Right lobe of liver (tissue), 4 donors: ENCODE measurements around the gene CPD.

Experiments
- CTCF ChIP-seq, 4 donors: fragments of 200-600 bp in 3 of 4; fragments of 450-650 bp in 1 of 4; IDR thresholded peaks; one replicate each; pipeline versions ENCODE4 v1.5.1 to v1.8.0; 2016 to 2022; ENCODE audit warnings: antibody characterized with exemption in 4 of 4, mild to moderate bottlenecking in 2 of 4
- POLR2A ChIP-seq: fragments of 450-650 bp; IDR thresholded peaks from one replicate; pipeline ENCODE4 v1.6.1; 2017; ENCODE audit warnings: antibody characterized with exemption, mild to moderate bottlenecking
- donor health status: DM: no; HTN: no; CAD: no.
- donor health status: DM: no; HTN: no; CAD: no.
- donor health status: DM: no; HTN: yes; CAD: no.

GRCh38 chr17:30347488-30347887 lies 31.2 kb upstream of the CPD start:
- no peak for TF ChIP-seq CTCF (IDR thresholded peaks at IDR 0.05)
- TF ChIP-seq POLR2A, result no peak
